ENCODE measurements around the gene XPO1.
"Not testable (repeated sequence)": the region's sequence is repeated elsewhere in the genome, so short reads cannot be mapped to it uniquely, and the experiment has no call there.

Gene XPO1, protein sequence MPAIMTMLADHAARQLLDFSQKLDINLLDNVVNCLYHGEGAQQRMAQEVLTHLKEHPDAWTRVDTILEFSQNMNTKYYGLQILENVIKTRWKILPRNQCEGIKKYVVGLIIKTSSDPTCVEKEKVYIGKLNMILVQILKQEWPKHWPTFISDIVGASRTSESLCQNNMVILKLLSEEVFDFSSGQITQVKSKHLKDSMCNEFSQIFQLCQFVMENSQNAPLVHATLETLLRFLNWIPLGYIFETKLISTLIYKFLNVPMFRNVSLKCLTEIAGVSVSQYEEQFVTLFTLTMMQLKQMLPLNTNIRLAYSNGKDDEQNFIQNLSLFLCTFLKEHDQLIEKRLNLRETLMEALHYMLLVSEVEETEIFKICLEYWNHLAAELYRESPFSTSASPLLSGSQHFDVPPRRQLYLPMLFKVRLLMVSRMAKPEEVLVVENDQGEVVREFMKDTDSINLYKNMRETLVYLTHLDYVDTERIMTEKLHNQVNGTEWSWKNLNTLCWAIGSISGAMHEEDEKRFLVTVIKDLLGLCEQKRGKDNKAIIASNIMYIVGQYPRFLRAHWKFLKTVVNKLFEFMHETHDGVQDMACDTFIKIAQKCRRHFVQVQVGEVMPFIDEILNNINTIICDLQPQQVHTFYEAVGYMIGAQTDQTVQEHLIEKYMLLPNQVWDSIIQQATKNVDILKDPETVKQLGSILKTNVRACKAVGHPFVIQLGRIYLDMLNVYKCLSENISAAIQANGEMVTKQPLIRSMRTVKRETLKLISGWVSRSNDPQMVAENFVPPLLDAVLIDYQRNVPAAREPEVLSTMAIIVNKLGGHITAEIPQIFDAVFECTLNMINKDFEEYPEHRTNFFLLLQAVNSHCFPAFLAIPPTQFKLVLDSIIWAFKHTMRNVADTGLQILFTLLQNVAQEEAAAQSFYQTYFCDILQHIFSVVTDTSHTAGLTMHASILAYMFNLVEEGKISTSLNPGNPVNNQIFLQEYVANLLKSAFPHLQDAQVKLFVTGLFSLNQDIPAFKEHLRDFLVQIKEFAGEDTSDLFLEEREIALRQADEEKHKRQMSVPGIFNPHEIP (N-terminal part only)

DNA sequence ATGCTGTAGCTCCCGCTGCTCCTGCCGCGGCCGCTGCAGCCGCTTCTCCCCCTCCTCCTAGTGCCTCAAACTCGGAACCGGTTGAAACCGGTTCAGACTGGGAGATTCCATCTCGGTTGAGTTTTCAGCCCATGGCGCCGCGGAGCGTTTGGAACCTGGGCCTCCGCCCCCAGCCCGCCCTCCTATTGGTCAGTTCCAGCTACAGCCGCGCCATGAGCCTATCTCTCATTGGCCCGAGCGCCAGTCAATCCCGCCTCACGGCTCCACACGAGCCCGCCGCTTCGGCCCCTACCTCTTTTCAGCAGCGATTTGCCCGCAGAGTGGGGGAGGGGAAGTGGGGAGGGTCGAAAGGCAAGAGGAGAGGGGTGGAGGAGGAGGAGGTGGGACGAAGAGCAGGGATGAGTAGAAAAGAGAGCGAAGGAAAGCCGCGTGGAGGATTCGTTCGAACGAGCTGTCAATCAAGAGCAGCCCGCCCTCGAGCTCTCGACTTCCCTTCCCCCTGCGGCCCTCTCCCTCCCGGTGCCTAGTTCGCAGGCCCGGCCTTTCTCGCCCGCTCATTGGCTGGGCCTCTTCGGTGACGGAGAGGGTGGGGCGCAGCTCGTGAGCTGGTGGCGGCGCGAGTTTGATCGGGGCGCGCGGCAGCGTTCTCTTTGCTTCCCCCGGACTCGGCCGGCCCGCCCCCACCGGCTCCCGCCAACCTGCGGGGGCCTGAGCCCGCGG, at the start of gene XPO1:
XPO1 (minus strand) TSS at position 157 of the 720 bp plus-strand sequence. CDS start 4,459 bp downstream, outside the sequence.
- TF ChIP-seq, protein P1, sequence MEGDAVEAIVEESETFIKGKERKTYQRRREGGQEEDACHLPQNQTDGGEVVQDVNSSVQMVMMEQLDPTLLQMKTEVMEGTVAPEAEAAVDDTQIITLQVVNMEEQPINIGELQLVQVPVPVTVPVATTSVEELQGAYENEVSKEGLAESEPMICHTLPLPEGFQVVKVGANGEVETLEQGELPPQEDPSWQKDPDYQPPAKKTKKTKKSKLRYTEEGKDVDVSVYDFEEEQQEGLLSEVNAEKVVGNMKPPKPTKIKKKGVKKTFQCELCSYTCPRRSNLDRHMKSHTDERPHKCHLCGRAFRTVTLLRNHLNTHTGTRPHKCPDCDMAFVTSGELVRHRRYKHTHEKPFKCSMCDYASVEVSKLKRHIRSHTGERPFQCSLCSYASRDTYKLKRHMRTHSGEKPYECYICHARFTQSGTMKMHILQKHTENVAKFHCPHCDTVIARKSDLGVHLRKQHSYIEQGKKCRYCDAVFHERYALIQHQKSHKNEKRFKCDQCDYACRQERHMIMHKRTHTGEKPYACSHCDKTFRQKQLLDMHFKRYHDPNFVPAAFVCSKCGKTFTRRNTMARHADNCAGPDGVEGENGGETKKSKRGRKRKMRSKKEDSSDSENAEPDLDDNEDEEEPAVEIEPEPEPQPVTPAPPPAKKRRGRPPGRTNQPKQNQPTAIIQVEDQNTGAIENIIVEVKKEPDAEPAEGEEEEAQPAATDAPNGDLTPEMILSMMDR (conservative IDR thresholded peaks at IDR 0.05; ENCODE audit: low read depth, low read length) = no peak
- H3K4me3 ChIP-seq (ENCODE audit: low read length) = peak within 1 kb of the TSS; percentile 89
- DNase-seq (ENCODE audit: low read depth) = peak; percentile 98

DNA sequence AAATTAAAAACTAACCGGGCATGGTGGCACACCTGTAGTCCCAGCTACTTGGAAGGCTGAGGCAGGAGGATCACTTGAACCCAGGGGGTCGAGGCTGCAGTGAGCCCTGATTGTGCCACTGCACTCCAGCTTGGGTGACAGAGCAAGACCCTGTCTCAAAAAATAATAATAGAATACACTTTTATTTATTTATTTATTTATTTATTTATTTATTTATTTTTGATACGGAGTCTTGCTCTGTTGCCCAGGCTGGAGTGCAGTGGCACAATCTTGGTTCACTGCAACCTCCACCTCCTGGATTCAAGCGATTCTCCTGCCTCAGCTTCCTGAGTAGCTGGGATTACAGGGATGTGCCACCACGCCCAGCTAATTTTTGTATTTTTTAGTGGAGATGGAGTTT, 48.8 kb upstream of the XPO1 start:
- H3K4me3 ChIP-seq (ENCODE audit: low read length); DNase-seq (ENCODE audit: low read depth): not testable (repeated sequence)

DNA sequence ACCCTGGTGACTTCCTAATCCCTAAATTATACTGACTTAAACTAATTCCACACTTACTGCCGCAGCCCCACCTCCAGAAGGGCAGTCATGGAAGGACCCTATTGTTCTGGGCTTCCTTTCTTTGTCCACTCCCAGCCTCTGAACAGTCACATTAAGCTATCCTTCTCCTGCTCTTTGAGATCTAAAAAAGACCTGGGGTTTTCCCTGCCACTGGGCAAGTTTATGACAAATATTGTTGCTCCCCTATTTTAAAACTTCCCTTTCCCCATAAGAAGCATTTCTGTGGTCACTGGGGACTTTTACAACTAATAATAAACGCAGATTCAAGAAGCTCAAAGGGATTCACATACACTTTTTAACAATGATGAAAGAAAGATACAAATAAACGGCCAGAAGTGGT, 47.2 kb upstream of the XPO1 start:
- TF ChIP-seq, protein P1 (conservative IDR thresholded peaks at IDR 0.05; ENCODE audit: low read depth, low read length) = no peak
- H3K4me3 ChIP-seq (ENCODE audit: low read length) = no peak overlapping the region
- no peak for DNase-seq (ENCODE audit: low read depth)

DNA sequence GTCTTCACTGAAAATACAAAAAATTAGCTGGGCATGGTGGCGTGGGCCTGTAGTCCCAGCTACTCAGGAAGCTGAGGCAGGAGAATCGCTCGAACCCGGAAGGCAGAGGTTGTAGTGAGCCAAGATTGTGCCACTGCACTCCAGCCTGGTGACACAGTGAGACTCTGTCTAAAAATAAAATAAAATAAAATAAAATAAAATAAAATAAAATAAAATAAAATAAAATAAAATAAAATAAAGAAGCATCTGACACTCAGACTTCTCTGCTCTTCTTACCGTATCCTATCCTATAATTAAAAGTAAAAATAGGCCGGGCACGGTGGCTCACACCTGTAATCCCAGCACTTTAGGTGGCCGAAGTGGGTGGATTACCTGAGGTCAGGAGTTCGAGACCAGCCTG, 46.2 kb upstream of the XPO1 start:
- not testable (repeated sequence) for H3K4me3 ChIP-seq (ENCODE audit: low read length); DNase-seq (ENCODE audit: low read depth)

DNA sequence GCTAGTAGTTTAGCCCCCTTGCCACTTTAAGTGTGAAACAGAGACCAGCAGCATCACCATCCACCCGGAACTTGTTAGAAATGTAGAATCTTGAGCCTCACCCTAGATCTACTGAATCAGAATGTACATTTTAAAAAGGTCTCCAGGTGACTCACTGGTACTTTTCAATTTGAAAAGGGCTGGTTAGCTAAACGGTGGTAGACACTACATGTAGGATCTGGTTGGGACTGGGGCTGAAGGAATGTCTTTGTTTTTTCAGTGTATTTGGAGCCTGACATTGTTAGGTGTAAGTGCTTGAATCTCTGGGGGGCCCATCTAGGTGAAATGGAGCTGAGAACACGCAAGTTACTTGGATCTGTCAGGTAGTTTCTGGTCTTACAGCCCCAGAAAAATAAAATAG, 44.0 kb upstream of the XPO1 start:
- no peak for DNase-seq (ENCODE audit: low read depth)
- TF ChIP-seq, protein P1 (conservative IDR thresholded peaks at IDR 0.05; ENCODE audit: low read depth, low read length) = no peak
- H3K4me3 ChIP-seq (ENCODE audit: low read length) = no peak overlapping the region

DNA sequence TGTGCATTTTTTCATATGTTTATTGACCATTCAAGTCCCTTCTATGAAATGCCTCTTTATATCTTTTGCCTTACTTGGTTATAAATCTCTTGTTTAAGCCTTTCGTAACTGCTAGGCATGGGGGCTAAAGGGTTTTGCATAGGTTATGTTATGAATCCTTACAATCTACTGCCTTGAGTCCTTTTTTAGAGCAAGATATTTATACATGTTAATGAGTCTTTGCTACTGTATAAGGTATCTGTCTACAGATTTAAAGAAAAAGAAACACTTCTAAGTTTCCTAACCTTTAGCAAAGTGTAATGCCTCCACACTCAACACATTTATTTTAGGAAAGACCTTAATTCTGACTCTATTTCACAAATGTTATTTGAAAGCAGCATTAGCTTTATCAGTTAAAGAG, 43.6 kb upstream of the XPO1 start:
- TF ChIP-seq, protein P1 (conservative IDR thresholded peaks at IDR 0.05; ENCODE audit: low read depth, low read length) = no peak
- DNase-seq (ENCODE audit: low read depth) = no peak
- no peak overlapping the region for H3K4me3 ChIP-seq (ENCODE audit: low read length)

DNA sequence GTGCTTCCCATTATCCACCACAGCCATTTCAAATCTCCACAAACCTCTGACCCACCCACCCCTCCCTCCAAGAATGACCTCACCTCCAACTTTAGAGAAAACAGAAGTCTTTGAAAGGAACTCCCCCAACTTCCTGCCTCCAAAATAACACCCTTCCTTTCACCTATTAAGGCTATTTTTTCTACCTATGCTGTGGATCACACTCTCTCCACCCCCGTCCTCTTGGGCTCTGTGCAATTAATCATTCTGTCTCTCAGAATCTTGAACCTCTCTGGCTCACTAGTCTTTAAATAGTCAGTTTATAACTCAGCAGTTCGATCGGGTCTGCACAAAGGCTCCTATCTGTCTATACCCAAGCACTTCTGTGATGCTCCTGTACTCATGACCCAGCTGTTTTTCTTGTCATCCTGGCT, 37.3 kb upstream of the XPO1 start:
- DNase-seq (ENCODE audit: low read depth) = no peak
- H3K4me3 ChIP-seq (ENCODE audit: low read length) = no peak overlapping the region
- TF ChIP-seq, protein P1 (conservative IDR thresholded peaks at IDR 0.05; ENCODE audit: low read depth, low read length) = no peak
